H1 (cell line): Measurements from ENCODE around the gene BCAR1. TPM values are rescaled to one million over a fixed set of nuclear protein-coding genes. Genes with fewer than 3 reads are reported as not detected.

Experiments used
- CTCF ChIA-PET: fragments of 300-600 bp; sonication (Branson Sonifier 250); formaldehyde crosslinking; loops from one replicate; lab custom pipeline; 2021; ENCODE audit not compliant: partially characterized antibody; lab: Charles Lee
- POLR2A ChIA-PET: fragments of 300-600 bp; sonication (Branson Sonifier 250); formaldehyde crosslinking; loops from one replicate; lab custom pipeline; 2021; ENCODE audit warnings: inconsistent platforms; ENCODE audit not compliant: partially characterized antibody; lab: Charles Lee
- DNase-seq, 2 experiments: peaks; one replicate each; pipeline versions ENCODE4 v3.0.0 to v3.0.0-alpha.2; 2010 to 2022; ENCODE audit warnings: low spot score in 2 of 2, low read depth in 1 of 2, mixed read lengths in 1 of 2
- FAIRE-seq: peaks from 2 replicates; lab custom pipeline; 2011; peaks lifted over from hg19 to GRCh38; lab: Jason Lieb, UNC
- H2AFZ ChIP-seq: 2 replicates; pipeline ENCODE4 v1.8.1; 2012; ENCODE audit warnings: low read length, inconsistent platforms
- H2AK5ac ChIP-seq: 2 replicates; pipeline ENCODE4 v1.6.1; 2013; ENCODE audit warnings: low read depth, low read length
- H2BK120ac ChIP-seq: replicated peaks from 2 replicates; pipeline ENCODE3; 2013; ENCODE audit warnings: low read depth, low read length, inconsistent platforms
- H2BK12ac ChIP-seq: 2 replicates; pipeline ENCODE4 v1.6.1; 2013; ENCODE audit warnings: low read depth, low read length
- H2BK15ac ChIP-seq: 2 replicates; pipeline ENCODE4 v1.6.1; 2013; ENCODE audit warnings: low read length
- H2BK20ac ChIP-seq: 2 replicates; pipeline ENCODE4 v1.6.1; 2013; ENCODE audit warnings: low read length
- H2BK5ac ChIP-seq: 2 replicates; pipeline ENCODE4 v1.6.1; 2013; ENCODE audit warnings: low read depth, low read length
- H3K14ac ChIP-seq: 2 replicates; pipeline ENCODE4 v1.6.1; 2013; ENCODE audit warnings: inconsistent platforms; ENCODE audit not compliant: insufficient read length
- H3K18ac ChIP-seq: 2 replicates; pipeline ENCODE4 v1.6.1; 2013; ENCODE audit warnings: low read length; ENCODE audit errors: extremely low read depth
- H3K23ac ChIP-seq: 2 replicates; pipeline ENCODE4 v1.6.1; 2013; ENCODE audit warnings: inconsistent platforms; ENCODE audit not compliant: insufficient read length
- H3K23me2 ChIP-seq: 2 replicates; pipeline ENCODE4 v1.6.1; 2013; ENCODE audit warnings: low read depth, low read length
- H3K27ac ChIP-seq: 2 replicates; pipeline ENCODE4 v1.6.1; 2011; ENCODE audit warnings: low read depth, low read length, inconsistent platforms
- H3K27me3 ChIP-seq, 4 experiments: replicated peaks in 1 of 4; 1 replicate in 1 of 4; 2 replicates in 3 of 4; pipeline versions ENCODE4 v1.6.1 to v1.8.1; 2011 to 2013; ENCODE audit warnings: low read length in 3 of 4, mild to moderate bottlenecking in 3 of 4, inconsistent platforms in 2 of 4, mixed read lengths in 2 of 4, moderate library complexity in 1 of 4; ENCODE audit not compliant: control insufficient read depth in 3 of 4, insufficient read depth in 3 of 4; ENCODE audit errors: extremely low read depth in 1 of 4
- H3K36me3 ChIP-seq, 4 experiments: 2 replicates each; pipeline versions ENCODE4 v1.6.1 to v1.8.1; 2011 to 2013; ENCODE audit warnings: mild to moderate bottlenecking in 4 of 4, low read length in 3 of 4, moderate library complexity in 2 of 4, control low read depth in 1 of 4, inconsistent platforms in 1 of 4; ENCODE audit not compliant: insufficient read depth in 4 of 4, control insufficient read depth in 2 of 4
- H3K4ac ChIP-seq: replicated peaks from 2 replicates; pipeline ENCODE3; 2013; ENCODE audit warnings: low read length, low read depth, mixed read lengths, inconsistent platforms; ENCODE audit not compliant: insufficient read length
- H3K4me1 ChIP-seq, 4 experiments: replicated peaks in 1 of 4; 1 replicate in 1 of 4; 2 replicates in 3 of 4; pipeline versions ENCODE4 v1.6.1 to v1.8.1; 2011 to 2013; ENCODE audit warnings: low read length in 3 of 4, inconsistent platforms in 2 of 4, mixed read lengths in 1 of 4; ENCODE audit not compliant: insufficient read depth in 4 of 4, control insufficient read depth in 3 of 4
- H3K4me2 ChIP-seq, 2 experiments: 2 replicates each; pipeline versions ENCODE4 v1.6.1 to v1.8.1; 2011 to 2013; ENCODE audit warnings: low read depth in 2 of 2, low read length in 2 of 2, control low read depth in 1 of 2, inconsistent platforms in 1 of 2, mild to moderate bottlenecking in 1 of 2; ENCODE audit not compliant: insufficient read depth in 1 of 2
- H3K4me3 ChIP-seq, 4 experiments: fragments of 200-600, 300-600 bp in 1 of 4; sonication (generic), shearing (Covaris generic), sonication (Bioruptor Twin) in 1 of 4; 2 replicates each; pipeline versions ENCODE4 v1.5.1 to v1.8.1; 2011 to 2016; ENCODE audit warnings: low read length in 4 of 4, low read depth in 3 of 4, control low read depth in 2 of 4, inconsistent platforms in 2 of 4, mild to moderate bottlenecking in 2 of 4, mixed read lengths in 1 of 4, moderate library complexity in 1 of 4; ENCODE audit not compliant: insufficient read depth in 2 of 4; ENCODE audit errors: extremely low read depth in 1 of 4
- H3K56ac ChIP-seq: replicated peaks from 2 replicates; pipeline ENCODE3; 2013; ENCODE audit warnings: low read depth, mild to moderate bottlenecking, mixed read lengths, low read length, inconsistent platforms; ENCODE audit not compliant: insufficient read length
- H3K79me1 ChIP-seq: 2 replicates; pipeline ENCODE4 v1.6.1; 2013; ENCODE audit warnings: low read depth, low read length, control low read depth
- H3K79me2 ChIP-seq, 2 experiments: 2 replicates each; pipeline versions ENCODE4 v1.6.1 to v1.8.1; 2012 to 2013; ENCODE audit warnings: low read length in 2 of 2, mild to moderate bottlenecking in 2 of 2, inconsistent platforms in 1 of 2; ENCODE audit not compliant: insufficient read depth in 2 of 2, control insufficient read depth in 1 of 2
- H3K9ac ChIP-seq, 4 experiments: replicated peaks in 1 of 4; 1 replicate in 1 of 4; 2 replicates in 3 of 4; pipeline versions ENCODE4 v1.6.1 to v1.8.1; 2011 to 2013; ENCODE audit warnings: low read depth in 3 of 4, low read length in 3 of 4, control low read depth in 2 of 4, mild to moderate bottlenecking in 2 of 4, moderate library complexity in 2 of 4, inconsistent platforms in 1 of 4; ENCODE audit errors: extremely low read depth in 1 of 4
- H3K9me3 ChIP-seq, 2 experiments: 2 replicates each; pipeline versions ENCODE4 v1.6.1 to v1.8.1; 2012 to 2013; ENCODE audit warnings: mild to moderate bottlenecking in 2 of 2, moderate library complexity in 2 of 2, control low read depth in 1 of 2, inconsistent platforms in 1 of 2, low read depth in 1 of 2, low read length in 1 of 2, mixed read lengths in 1 of 2; ENCODE audit not compliant: insufficient read depth in 2 of 2
- H4K20me1 ChIP-seq, 2 experiments: replicated peaks in 1 of 2; 2 replicates each; pipeline versions ENCODE3 to v1.8.1; 2011 to 2013; ENCODE audit warnings: inconsistent platforms in 2 of 2, low read length in 2 of 2, mild to moderate bottlenecking in 1 of 2; ENCODE audit not compliant: insufficient read depth in 2 of 2, control insufficient read depth in 1 of 2
- H4K5ac ChIP-seq: 2 replicates; pipeline ENCODE4 v1.6.1; 2013; ENCODE audit warnings: low read length, low read depth, mixed read lengths, inconsistent platforms; ENCODE audit not compliant: insufficient read length
- H4K8ac ChIP-seq: 2 replicates; pipeline ENCODE4 v1.8.0; 2013; ENCODE audit warnings: mild to moderate bottlenecking, moderate library complexity, low read length, inconsistent platforms; ENCODE audit not compliant: insufficient read depth; ENCODE audit errors: extremely low read depth
- H4K91ac ChIP-seq: replicated peaks from 2 replicates; pipeline ENCODE3; 2013; ENCODE audit warnings: low read length, mixed read lengths, inconsistent platforms; ENCODE audit not compliant: insufficient read length
- CBX8 ChIP-seq: fragments of 300-800, 300-1000 bp; sonication (generic); IDR thresholded peaks from 2 replicates; pipeline ENCODE4 v1.7.1; 2016; ENCODE audit warnings: low read depth, low read length, borderline replicate concordance
- CHD1 ChIP-seq: IDR thresholded peaks from 2 replicates; pipeline ENCODE4 v1.6.1; 2012; ENCODE audit warnings: low read depth, low read length, improper control_type of control experiment
- HDAC2 ChIP-seq, 2 experiments: fragments of 300-600 bp in 1 of 2; sonication (generic) in 1 of 2; IDR thresholded peaks; 2 replicates each; pipeline ENCODE4 v1.6.1; 2011 to 2012; ENCODE audit warnings: low read depth in 2 of 2, low read length in 2 of 2, mild to moderate bottlenecking in 2 of 2, moderate library complexity in 2 of 2, borderline replicate concordance in 1 of 2, inconsistent platforms in 1 of 2
- JUND ChIP-seq: IDR thresholded peaks from 2 replicates; pipeline ENCODE4 v1.6.1; 2011; ENCODE audit warnings: mild to moderate bottlenecking, improper control_type of control experiment, low read length
- KDM4A ChIP-seq: IDR thresholded peaks from one replicate; pipeline ENCODE4 v1.7.1; 2012; ENCODE audit warnings: low read depth, mild to moderate bottlenecking, moderate library complexity, low read length, inconsistent platforms; ENCODE audit not compliant: severe bottlenecking
- KDM5A ChIP-seq: fragments of 200-600 bp; IDR thresholded peaks from 2 replicates; pipeline ENCODE4 v1.7.1; 2012; ENCODE audit warnings: mild to moderate bottlenecking, low read length, inconsistent platforms, mixed read lengths
- RBBP5 ChIP-seq: IDR thresholded peaks from 2 replicates; pipeline ENCODE4 v1.7.1; 2012; ENCODE audit warnings: low read depth, mild to moderate bottlenecking, inconsistent platforms, low read length, moderate library complexity, borderline replicate concordance
- RNF2 ChIP-seq: fragments of 200-900, 300-1000 bp; sonication (generic); IDR thresholded peaks from 2 replicates; pipeline ENCODE4 v1.7.1; 2016; ENCODE audit warnings: borderline replicate concordance, low read depth, mild to moderate bottlenecking, antibody characterized with exemption, low read length; ENCODE audit not compliant: poor library complexity, severe bottlenecking; ENCODE audit errors: missing control alignments
- TAF1 ChIP-seq: IDR thresholded peaks from 2 replicates; pipeline ENCODE4 v1.6.1; 2011; ENCODE audit warnings: mild to moderate bottlenecking, low read depth, low read length
- TBP ChIP-seq: IDR thresholded peaks from 2 replicates; pipeline ENCODE4 v1.6.1; 2011; ENCODE audit warnings: low read depth, low read length, improper control_type of control experiment
- TCF12 ChIP-seq: IDR thresholded peaks from 2 replicates; pipeline ENCODE4 v1.6.1; 2011; ENCODE audit warnings: low read depth, mild to moderate bottlenecking, low read length
- TEAD4 ChIP-seq: IDR thresholded peaks from 2 replicates; pipeline ENCODE4 v1.6.1; 2012; ENCODE audit warnings: low read depth, low read length, inconsistent platforms, mixed read lengths
- WGBS, 2 experiments: shearing (Covaris generic) in 1 of 2; methylation state at CpG; one replicate each; pipeline versions ENCODE4 v1.1.6 to v1.1.7; 2013 to 2015; ENCODE audit warnings: low lambda C conversion rate in 2 of 2, mixed read lengths in 2 of 2, inconsistent platforms in 1 of 2, low coverage in 1 of 2, missing lambda C conversion rate in 1 of 2; ENCODE audit not compliant: insufficient replicate concordance in 2 of 2, insufficient coverage in 1 of 2, insufficient read length in 1 of 2; ENCODE audit errors: extremely low coverage in 1 of 2, missing lambda C conversion rate in 1 of 2; 5-methylcytosine and 5-hydroxymethylcytosine counted together
- polyA plus RNA-seq, 7 experiments: library from polyadenylated mRNA; depleted of rRNA in 3 of 7; stranded (reverse) in 5 of 7; unstranded in 2 of 7; fragments of >200 nt in 5 of 7; fragments of 200-250 nt in 2 of 7; gene quantifications; 1 replicate in 5 of 7; 2 replicates in 1 of 7; 4 replicates in 1 of 7; pipeline versions ENCODE4 v1.2.1 to v1.2.3, GENCODE V29; 2011 to 2013; ENCODE audit warnings: missing spikeins in 2 of 7, mixed read lengths in 2 of 7
- total RNA-seq: library from RNA; stranded (reverse); fragmentation: NEBNext Ultra II Directional; extraction: Animal tissue kit (Norgen Biotek cat#: 25700); gene quantifications from 2 replicates; pipeline ENCODE4 v1.2.1, GENCODE V29; 2021
- TF ChIP-seq, protein P1 (sequence below): IDR thresholded peaks from 2 replicates; pipeline ENCODE4 v1.6.1; 2011; ENCODE audit warnings: low read depth, mild to moderate bottlenecking, low read length; ENCODE audit not compliant: insufficient read depth

BCAR1 gene
- total and polyA plus RNA-seq, 2 of the 8 experiments (the other 6 are each of a cell fraction or from before 2014, with no cell fraction given), result 59.8 to 105 TPM

DNA sequence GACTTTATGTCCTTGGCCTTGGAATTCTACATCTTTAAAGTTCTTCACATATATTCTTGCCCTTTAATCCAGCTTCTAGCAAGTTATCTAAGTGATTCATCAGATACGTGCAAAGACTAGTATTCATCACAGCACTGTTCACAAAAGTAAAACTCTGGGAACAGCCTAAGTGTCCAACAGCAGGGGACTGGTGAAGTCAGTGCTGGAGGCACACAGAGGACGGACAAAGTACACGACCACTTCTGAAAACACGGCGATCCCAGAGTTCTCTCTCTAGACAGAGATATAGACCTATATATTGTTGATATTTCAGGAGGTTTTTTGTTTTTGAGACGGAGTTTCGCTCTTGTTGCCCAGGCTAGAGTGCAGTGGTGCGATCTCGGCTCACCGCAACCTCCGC is 19.9 kb downstream of the BCAR1 start:
- no peak overlapping the region for H3K27ac ChIP-seq
- H3K4ac ChIP-seq, result no peak overlapping the region
- H2BK15ac ChIP-seq, result no peak overlapping the region
- H3K79me1 ChIP-seq, result peaks cover 4% of the 10 kb centered on the region; the same call in 1 of the 2 replicates
- no peak overlapping the region for H4K8ac ChIP-seq
- H2BK5ac ChIP-seq, result no peak overlapping the region
- CTCF ChIA-PET, result interaction anchor here (5.3 to 10.8 kb wide), 2 partner anchors 18 to 31 kb away, joined by 57 to 236 read pairs; partner anchors contain the start of gene BCAR1
- no peak overlapping the region for H3K14ac ChIP-seq
- DNase-seq (no peak), FAIRE-seq (no peak)
- 93% methylated on average over 10 of the region's 11 CpGs; no CpG with 5 or more reads in 1 of the 2 experiments for WGBS, 2 experiments
- no peak overlapping the region for H3K56ac ChIP-seq
- peaks cover 10 to 39% (median 27%) of the 10 kb centered on the region in 4 experiments for H3K36me3 ChIP-seq
- peaks cover 5 to 20% of the 10 kb centered on the region in 2 experiments for H4K20me1 ChIP-seq
- H2AFZ ChIP-seq, result no peak overlapping the region
- H3K23me2 ChIP-seq, result no peaks in the 10 kb centered on the region
- no peak overlapping the region for H3K4me2 ChIP-seq
- H3K9me3 ChIP-seq, result no peaks in the 10 kb centered on the region
- no peak overlapping the region for H2BK120ac ChIP-seq
- no peak overlapping the region for H3K23ac ChIP-seq
- no peak overlapping the region for H2BK12ac ChIP-seq
- no peak overlapping the region for H2AK5ac ChIP-seq
- no peak overlapping the region for H4K91ac ChIP-seq
- H4K5ac ChIP-seq, result no peak overlapping the region
- no peak overlapping the region for H3K4me3 ChIP-seq
- H3K9ac ChIP-seq, result no peak overlapping the region
- H3K4me1 ChIP-seq, result peaks cover 0 to 4% (median 0%) of the 10 kb centered on the region in 4 experiments; a peak in 1 of 7 replicates
- H3K79me2 ChIP-seq, result no peaks in the 10 kb centered on the region
- H3K18ac ChIP-seq, result no peak overlapping the region
- H2BK20ac ChIP-seq, result no peak overlapping the region
- POLR2A ChIA-PET, result interaction anchor here (1.0 to 22.7 kb wide), 2 partner anchors 18 to 23 kb away, joined by 3 to 375 read pairs; partner anchors contain the start of gene BCAR1
- no peaks in the 10 kb centered on the region for H3K27me3 ChIP-seq
- no peak for TF ChIP-seq TCF12
- TF ChIP-seq RNF2, result no peak
- TF ChIP-seq, protein P1, sequence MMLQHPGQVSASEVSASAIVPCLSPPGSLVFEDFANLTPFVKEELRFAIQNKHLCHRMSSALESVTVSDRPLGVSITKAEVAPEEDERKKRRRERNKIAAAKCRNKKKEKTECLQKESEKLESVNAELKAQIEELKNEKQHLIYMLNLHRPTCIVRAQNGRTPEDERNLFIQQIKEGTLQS, result no peak
- no peak for TF ChIP-seq TBP
- no peak for TF ChIP-seq JUND
- TF ChIP-seq TAF1, result no peak
- TF ChIP-seq HDAC2 (IDR thresholded peaks at IDR 0.05; ENCODE audit: borderline replicate concordance in 1 of 2, low read depth in 2 of 2, low read length in 2 of 2), result no peak
- no peak for TF ChIP-seq TEAD4
- TF ChIP-seq KDM5A, result no peak
- TF ChIP-seq RBBP5, result no peak
- TF ChIP-seq CHD1, result no peak
- no peak for TF ChIP-seq CBX8
- no peak for TF ChIP-seq KDM4A
